AML-193 (cell line): Measurements from ENCODE around the gene MEIOSIN.
A peak's percentile ranks its signal among the peaks of the same experiment; 100 is the strongest.
"Not testable (repeated sequence)": the region's sequence is repeated elsewhere in the genome, so short reads cannot be mapped to it uniquely, and the experiment has no call there.

Experiments
- DNase-seq, 2 experiments: peaks; one replicate each; lab custom pipeline; 2025; lab: John Stamatoyannopoulos, UW

Gene MEIOSIN, protein sequence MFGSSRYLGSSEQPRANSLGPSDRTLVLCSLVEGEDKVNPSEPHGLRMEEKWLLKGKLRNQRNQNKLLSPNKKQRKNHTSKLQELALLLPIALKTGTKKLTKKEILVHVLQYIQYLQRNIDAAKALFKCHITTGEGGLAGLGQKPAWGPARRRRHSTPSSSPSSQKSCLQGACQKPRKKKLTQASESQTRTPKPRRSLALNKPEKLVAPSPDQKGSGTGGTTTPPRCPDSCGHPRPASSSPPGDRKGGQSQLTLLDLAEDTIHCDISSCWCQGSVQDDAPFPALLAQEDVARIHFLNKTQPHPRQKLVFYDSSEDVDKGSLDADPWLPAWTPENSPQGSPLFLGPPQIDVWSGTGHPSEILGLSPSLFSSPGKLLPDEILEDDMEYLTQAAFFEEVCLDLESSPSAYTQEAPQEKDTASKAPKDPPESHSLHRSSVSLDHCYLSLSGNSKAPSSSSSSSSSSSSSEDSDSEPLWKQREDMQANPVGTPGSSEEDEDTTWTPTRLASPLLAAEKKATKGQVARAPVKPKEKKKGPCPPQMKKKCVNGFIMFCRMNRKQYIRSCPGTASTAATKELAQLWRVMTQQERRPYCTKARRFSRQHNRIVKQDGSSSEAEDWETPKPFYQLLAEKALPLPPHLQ

DNA sequence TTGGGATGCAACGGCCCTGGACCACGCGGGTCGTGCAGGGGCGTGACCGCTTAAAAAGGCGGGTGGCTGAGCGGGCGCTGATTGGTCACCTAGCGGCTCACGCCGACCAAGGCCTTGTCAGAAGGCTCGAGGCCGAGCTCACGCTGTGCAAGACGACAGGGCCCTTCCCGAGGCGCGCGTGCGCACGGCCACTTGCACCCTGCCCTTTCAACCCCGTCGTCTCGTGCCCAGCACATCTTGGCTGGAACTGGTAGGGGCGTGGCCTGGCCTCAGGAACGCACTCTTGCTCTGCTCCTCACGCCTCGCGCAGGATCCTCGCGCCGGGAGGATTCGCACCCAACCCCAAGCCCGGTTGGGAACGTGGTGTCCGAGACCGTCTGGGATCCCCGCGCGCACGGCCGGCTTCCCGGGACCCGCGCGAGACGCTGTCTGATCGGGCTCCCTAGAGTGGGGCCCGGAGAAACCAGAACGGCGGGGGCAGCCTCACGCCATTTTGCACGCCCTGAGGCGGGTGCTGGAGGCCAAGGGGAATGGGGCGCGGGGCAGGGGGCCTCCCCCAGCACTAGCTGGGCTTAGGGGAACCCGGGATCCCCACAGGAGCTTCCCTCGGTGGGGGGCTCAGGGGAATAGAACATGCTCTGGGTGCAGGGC is at the start of gene MEIOSIN:
MEIOSIN (plus strand) TSS at position 280 of the 651 bp plus-strand sequence. CDS start 1,938 bp downstream, outside the sequence.
- no peak for DNase-seq

DNA sequence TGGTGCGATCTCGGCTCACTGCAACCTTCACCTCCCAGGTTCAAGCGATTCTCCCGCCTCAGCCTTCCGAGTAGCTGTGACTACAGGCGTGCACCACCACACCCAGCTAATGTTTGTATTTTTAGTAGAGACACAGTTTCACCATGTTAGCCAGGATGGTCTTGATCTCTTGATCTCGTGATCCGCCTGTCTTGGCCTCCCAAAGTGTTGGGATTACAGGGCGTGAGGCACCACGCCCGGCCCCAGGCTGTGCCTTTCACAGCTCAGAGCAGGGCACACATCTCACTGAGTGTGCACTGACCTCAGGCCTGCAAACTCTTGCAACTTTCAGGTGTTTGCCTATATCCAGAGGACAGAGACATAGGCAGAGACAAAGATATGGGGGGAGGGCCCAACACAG is 48.2 kb upstream of the MEIOSIN start:
- DNase-seq: not testable (repeated sequence)

DNA sequence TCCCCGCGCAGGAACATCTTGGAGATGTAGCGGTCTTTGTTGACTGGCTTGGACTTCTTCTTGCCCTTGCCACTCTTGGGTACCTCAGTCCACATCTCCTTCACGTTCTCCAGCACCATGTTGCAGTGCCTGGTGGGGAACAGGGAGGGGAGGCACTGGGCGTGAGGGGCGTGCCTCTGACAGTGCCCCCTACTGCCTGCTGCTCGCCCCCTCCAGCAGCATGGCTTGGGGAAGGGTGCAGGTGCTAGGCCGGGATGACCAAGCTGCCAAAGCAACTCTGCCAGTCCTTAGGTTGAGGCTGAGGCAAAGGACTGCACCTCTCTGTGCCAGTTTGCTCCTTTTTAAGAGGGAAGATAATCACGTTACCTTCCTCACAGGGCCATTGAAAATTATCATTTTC is 45.6 kb upstream of the MEIOSIN start:
- no peak for DNase-seq

DNA sequence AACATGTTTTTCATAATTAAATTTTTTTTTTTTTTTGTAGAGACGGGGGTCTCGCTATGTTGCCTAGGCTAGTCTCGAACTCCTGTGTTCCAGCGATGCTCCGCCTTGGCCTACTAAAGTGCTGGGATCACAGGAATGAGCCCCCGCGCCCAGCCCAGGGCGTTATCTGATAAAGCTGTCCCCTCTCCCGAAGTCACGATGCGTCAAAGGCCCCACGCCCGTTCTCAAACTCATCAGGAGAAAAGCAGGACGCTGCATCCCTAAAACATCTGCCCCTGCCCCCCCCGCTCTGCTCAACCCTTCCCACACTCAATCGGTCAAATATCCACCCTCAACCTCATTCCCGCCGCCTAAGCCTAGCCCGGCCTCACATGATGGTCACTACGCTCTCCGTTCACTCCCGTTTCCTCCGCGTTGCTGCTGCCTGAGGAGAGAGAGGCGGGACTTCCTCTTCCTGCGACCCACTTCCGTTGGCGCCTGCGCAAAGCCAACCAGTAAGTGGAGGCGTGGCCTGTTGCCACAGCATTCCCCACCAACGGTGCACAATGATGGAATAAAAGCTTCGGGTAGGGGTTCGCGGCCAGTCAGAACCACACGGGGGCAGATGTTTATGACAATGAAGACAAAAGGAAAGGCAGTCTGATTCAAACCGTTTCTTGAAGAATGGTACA is 41.6 kb upstream of the MEIOSIN start, which contains the start of gene SNRPD2:
SNRPD2 (minus strand) TSS at position 438 of the 671 bp plus-strand sequence; CDS start at position 373, 65 bp downstream.
- DNase-seq: peak; percentile 88 to 90

DNA sequence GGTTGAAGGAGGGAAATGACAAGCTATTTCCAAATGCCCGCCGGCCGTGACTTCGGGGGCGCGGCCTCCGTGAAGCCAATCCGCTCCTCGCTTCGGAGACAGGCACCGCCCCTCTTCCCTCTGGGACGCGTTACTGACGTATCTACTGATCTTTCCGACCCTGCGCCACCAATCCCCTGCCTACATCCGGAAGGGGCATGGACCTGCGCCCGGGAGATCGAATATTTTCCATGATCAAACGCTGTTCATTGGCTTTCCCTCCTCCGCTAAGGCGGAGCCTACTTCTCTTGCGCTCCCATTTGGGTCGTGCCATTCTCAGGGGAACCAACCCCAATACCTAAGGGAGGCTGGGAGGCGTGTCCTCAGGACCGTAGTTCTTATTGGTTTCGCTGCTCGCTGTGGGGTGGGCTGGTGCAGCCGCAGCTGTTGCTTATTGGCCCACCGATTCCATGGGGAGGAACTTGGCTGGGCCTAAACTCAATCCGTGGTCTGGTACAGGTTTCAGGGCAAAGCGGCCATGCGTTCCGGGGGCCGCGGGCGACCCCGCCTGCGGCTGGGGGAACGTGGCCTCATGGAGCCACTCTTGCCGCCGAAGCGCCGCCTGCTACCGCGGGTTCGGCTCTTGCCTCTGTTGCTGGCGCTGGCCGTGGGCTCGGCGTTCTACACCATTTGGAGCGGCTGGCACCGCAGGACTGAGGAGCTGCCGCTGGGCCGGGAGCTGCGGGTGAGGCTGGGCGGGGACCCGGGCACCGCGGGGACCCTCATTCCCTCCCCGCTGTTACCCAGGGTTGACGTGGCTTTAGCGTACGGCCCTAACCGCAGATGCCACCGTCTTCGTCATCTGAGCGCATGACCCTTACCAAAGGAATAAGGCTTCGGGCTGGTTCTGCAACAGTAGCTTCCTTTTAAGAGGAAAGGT is 40.8 kb upstream of the MEIOSIN start, which contains the start of gene QPCTL:
QPCTL (plus strand) TSS at position 480 of the 919 bp plus-strand sequence; CDS start at position 518, 38 bp downstream.
- DNase-seq: peak; percentile 98 to 99

DNA sequence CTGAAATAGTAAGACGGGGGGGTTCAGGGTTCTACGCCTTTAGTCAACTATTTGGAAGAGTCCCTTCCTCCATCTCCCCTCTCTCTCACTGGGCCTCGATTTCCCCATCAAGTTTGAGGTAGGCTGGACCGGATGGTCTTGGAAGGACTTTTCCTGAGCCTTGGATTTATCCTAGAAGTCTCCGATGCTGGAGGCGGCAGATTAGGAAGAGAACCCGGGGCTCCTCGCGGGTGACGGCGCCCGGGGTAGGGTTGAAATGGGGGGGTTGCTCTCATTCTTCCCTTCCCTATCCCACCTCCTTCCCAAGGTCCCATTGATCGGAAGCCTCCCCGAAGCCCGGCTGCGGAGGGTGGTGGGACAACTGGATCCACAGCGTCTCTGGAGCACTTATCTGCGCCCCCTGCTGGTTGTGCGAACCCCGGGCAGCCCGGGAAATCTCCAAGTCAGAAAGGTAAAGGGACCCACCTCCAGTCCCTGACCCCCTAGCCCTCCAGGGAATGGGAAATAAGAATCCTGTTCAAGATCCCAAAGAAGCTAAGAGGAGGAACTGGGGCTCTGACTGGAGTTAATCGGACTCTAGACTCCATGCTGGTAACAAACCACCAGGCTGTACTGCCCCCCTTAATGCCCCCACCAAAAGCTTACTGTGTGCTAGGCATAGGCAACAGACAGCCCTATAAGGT is 40.0 kb upstream of the MEIOSIN start:
- DNase-seq: peak; percentile 39 to 45

DNA sequence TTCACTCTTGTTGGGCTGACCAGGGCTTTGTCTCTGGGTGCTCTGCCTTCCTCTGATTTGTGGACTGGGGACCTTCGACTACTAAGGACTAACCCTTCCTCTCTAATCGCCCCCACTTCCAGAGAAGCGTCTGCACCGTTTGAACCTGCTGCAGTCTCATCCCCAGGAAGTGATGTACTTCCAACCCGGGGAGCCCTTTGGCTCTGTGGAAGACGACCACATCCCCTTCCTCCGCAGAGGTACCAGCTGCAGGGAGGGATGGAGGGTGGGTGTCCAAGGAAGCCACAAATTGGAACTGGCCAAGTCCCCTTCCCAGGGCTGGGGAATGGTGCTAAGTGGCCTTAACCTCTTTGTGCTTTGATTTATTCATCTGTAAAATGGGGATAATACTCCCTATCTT is 31.6 kb upstream of the MEIOSIN start:
- DNase-seq: no peak

DNA sequence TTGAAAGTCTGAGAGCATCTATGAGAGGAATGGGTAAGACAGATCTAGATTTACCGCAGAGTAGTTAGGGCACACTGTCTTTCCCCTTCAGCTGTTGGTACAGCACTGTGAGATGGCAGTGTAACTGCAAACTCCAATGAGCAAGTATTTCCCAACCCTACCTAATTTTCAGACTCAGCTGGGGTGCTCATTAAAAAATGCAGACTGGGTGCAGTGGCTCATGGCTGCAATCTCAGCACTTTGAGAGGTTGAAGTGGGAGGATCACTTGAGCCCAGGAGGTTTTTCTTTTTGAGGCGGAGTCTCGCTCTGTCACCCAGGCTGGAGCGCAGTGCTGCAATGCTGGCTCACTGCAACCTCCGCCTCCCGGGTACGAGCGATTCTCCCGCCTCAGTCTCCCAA is 28.1 kb upstream of the MEIOSIN start:
- no peak for DNase-seq

DNA sequence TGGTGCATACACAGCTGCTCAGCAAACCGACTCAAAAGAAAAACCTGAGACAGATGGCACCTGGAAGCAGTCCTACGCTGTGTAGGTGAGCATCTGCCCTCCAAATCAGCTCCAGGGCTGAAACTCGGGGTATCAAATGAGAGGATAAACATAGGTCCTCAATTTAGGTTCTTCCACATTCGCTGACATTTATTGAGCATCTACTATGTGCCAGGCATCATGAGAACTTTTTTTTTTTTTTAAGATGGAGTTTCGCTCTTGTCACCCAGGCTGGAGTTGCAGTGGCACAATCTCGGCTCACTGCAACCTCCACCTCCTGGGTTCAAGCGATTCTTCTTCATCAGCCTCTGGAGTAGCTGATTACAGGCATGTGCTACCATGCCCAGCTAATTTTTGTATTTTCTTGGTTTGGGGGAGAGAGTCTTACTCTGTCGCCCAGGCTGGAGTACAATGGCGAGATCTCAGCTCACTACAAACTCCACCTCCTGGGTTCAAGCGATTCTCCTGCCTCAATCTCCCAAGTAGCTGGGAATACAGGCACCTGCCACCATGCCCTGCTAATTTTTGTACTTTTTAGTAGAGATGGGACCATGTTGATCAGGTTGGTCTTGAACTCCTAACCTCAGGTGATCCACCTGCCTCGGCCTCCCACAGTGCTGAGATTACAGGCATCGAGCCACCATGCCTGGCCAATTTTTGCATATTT is 27.4 kb upstream of the MEIOSIN start:
- no peak for DNase-seq

DNA sequence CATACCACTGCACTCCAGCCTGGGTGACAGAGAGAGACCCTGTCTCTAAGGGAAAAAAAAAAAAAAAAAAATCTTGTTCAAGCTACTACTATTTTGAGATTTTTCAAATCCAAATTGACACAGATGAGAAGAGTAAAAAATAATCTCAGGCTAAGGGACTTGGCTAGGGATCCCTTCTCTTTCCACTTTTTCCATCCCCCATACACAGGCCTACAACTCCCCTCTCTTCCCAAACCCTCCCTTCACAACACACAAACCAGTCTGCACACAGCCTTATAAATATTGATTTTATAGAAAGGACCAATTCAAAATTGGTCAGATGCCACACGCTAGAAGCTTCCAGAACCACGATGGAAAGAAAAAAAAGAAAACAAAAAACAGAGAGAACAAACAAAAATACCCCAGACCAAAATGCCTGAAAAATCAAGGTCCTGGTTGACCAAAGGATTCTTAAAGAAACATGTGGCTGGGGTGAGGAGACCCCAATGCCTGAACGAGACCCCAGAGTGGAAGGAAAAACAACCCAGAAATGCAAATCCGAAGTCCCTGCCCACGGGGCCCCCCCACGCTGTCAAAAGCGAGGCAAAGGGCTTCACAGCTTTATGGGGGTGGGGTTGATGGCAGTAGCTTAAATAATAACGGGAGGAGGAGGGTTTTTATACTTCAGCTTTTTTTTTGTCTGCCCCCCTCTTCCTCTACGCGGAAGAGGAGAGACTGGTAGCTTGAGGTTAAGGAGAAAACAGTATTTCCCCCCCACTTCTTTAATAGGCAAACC is 22.7 kb upstream of the MEIOSIN start:
- no peak for DNase-seq

DNA sequence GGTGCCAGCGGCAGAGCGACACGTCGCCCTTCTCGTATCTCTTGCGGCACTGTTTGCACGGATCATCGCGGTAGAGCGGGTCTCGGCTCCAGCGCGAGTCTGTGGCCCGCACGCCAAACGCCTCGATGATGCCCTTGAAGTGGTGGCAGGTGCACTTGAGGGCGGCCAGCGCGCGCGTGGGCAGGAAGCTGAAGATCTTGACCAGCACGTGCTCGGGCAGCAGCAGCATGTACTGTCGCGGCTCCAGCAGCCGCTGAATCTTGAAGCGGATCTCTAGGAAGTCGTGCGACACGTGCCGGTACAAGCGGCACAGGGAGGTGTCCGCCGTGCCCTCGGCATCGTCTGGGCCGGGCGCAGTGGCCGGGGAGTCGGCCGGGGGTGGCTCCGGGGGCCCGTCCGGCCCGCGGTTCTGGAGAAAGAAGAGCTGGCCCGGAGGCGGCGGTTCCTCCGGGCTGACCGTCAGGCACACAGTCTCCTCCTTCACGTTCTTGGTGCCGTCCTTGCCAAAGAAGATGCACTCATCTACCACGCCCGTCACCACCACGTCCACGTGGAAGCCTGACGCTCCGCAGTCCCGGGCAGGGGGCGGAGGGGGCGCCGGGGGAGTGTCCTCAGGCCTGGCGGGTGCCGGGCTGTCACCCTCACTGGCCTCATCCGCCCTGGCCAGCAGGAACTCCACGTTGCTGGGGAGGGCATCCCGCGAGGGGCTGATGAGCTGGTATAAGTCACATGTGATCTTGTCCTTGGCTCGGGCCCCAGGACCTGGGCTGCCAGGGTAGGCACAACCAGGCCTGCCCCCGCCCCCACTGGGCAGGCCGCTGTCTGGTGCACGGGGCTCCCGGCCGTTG is 21.2 kb upstream of the MEIOSIN start:
- DNase-seq: no peak

DNA sequence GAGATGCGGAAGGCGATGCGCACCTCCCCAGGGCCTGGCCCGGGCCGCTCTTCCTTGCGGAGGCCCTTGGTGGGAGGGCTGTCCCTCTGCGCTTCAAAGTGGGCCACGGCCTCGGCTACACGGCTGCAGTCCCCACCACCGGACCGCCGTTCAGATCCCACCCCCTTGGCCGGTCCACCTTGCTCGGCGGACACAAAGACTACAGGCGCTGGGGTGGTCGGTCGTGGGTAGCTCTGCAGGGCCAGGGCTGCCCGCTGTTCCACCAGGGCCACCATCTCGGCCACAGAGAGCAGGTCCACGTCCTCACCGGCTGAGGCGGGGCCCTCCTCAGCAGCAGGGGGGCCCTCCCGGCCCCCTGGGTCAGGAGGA is 20.6 kb upstream of the MEIOSIN start:
- DNase-seq: no peak

DNA sequence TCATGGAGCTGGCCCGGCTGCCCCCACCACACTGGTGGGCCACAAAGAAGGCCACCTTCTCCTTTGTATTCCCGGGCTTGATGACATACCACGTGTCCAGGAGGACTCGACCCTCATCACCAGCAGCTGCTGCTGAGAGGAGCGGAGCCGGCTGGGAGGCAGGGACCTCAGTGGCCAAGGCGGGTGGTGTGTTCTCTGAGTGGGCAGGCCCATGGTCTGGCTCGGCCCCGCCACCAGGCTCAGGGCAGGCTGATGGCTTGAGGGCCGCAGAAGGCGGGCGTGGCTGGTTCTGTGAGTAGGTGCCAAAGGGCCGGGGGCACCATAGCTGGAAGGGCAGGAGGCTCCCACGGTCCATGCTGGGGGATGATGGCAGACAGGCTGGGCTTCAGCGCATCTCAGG is 20.1 kb upstream of the MEIOSIN start:
- no peak for DNase-seq

DNA sequence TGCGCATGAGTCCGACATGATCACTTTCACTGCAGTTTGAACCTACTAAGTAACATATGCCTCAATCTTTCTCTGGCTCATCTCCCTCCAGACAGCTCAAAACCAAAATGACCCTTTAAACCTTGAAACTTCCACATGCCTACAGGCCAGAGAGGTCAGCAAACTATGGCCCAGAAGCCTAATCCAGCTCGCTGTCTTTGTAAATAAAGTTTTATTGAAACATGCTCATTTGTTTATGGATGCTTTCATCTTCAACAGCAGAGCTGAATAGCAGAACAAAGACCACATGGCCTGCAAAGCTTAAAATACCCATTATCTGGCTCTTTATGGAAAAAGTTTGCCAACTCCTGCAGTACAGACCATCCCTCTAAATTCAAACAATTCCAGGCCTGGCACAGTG is 18.1 kb upstream of the MEIOSIN start:
- no peak for DNase-seq

DNA sequence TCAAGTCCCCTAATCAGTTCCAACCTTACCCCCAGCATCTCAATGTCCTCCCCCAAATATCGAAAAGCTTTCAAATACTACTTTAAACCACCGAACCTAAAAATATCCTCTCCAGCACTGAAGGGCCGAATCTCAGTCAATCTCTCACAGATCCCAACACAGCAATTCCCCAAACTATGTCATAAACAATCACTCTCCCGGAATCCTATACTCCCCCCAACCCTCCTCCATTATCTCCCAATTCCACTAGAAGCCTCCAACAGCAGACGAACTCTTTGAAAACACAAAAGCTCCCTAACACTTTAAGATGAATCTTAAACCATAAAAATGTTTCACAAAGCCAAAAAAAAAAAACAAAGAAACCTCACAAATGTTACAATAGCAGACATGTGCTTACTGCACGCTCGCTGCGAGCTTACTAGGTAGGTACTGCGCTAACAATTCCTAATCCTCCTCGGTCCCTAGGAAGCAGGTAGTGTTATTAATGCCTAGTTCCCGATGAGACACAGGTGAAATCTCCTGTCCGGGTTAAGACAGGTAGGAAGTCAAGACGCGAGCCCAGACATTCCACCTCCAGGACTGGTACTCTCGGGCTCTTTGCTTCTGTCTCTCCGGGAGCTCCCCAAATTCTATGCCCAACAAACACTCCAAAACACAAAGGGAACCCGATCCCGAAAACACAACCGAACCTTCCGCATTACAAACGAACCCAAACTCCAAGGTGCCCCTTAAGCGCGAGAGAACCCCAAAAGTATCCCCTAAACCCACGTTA is 16.7 kb upstream of the MEIOSIN start:
- peak in 1 of 2 experiments; percentile 36 for DNase-seq

DNA sequence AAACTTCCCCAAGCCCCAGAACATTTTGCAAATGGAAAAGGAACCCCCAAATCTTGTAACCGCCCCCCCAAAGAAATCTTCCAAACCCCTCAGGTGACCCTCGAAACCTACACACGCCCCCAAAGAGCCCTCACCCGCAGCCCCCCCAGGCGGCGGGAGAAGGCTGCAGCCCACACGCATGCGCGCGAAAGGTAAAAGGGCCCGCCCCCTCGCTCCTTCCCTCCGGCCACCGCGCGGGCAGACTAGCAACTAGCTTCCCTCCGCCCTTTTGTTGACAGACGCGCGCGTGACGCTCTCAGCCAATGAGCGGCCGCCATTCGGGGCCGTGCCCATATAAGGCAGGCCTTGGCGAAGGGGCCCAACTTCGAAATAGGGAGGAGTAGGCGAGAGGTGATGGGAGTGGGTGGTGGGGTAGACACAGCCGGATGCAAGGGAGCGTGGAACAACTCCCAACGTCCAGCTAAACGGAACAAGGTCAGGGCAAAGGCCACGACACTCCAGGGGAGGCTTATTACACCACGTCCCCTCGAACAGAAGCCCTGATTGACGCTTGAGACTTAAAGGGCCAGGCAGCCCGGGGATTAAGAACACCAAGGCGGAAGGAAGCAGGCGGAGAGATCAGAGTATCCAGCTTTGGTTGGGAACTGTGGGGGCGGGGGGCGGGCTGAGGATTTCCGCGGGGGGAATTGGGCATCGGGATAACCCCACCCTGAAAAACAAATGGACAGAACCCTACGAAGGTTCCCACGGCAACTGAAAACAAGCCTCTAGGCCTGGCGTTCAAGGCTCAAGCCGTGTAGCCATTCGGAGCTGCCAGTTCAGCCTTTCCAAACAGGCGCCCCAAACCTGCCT is 15.9 kb upstream of the MEIOSIN start:
- DNase-seq: peak; percentile 98 to 99
